GM12878 (cell line): Measurements from ENCODE around the gene GREB1. TPM values are rescaled to one million over a fixed set of nuclear protein-coding genes. Genes with fewer than 3 reads are reported as not detected.

ENCODE experiments used
- ATAC-seq: fragments of 200-7000 bp; cut with Tn5 transposase; 3 replicates; pipeline ENCODE4 v1.9.1; 2020; ENCODE audit warnings: mild to moderate bottlenecking, moderate library complexity
- BruUV-seq: library from RNA; stranded (reverse); fragments of 400-500 nt; replicated peaks from 2 replicates; lab custom pipeline; 2021; lab: Mats Ljungman, UMichigan
- CTCF ChIA-PET: fragments of 300-600 bp; sonication (Branson Sonifier 250); formaldehyde crosslinking; extraction: SDS; loops from one replicate; lab custom pipeline; 2021; ENCODE audit warnings: inconsistent platforms; lab: Yijun Ruan, JAX
- POLR2A ChIA-PET: fragments of 350-600 bp; formaldehyde crosslinking; extraction: SDS; loops from one replicate; lab custom pipeline; 2021; ENCODE audit warnings: inconsistent platforms; lab: Charles Lee
- RAD21 ChIA-PET: fragments of 300-600 bp; sonication (Branson Sonifier 250); formaldehyde crosslinking; loops from one replicate; lab custom pipeline; 2023; ENCODE audit warnings: antibody characterized with exemption; ENCODE audit not compliant: unreplicated experiment; lab: Charles Lee
- SMC1A ChIA-PET: fragments of 300-600 bp; sonication (Branson Sonifier 250); formaldehyde crosslinking; loops from one replicate; lab custom pipeline; 2023; ENCODE audit not compliant: unreplicated experiment, uncharacterized antibody; lab: Charles Lee
- DNase-seq: peaks from one replicate; pipeline ENCODE4 v3.0.0-alpha.2; 2011; ENCODE audit warnings: low read depth, low spot score
- FAIRE-seq: peaks from 3 replicates; lab custom pipeline; 2011; peaks lifted over from hg19 to GRCh38; lab: Jason Lieb, UNC
- H2AFZ ChIP-seq: 2 replicates; pipeline ENCODE4 v1.6.0; 2011; ENCODE audit warnings: low read depth, low read length, control low read depth; ENCODE audit not compliant: control insufficient read depth
- H3K27ac ChIP-seq: 2 replicates; pipeline ENCODE4 v1.5.1; 2011; ENCODE audit warnings: control low read depth; ENCODE audit not compliant: control insufficient read depth, insufficient read depth
- H3K27me3 ChIP-seq, 2 experiments: replicated peaks in 1 of 2; 2 replicates each; pipeline versions ENCODE4 v1.6.0 to v1.6.1; 2011; ENCODE audit warnings: low read length in 1 of 2; ENCODE audit not compliant: control insufficient read depth in 2 of 2, insufficient read depth in 2 of 2
- H3K36me3 ChIP-seq, 2 experiments: 2 replicates each; pipeline ENCODE4 v1.5.1; 2011; ENCODE audit warnings: low read length in 1 of 2; ENCODE audit not compliant: control insufficient read depth in 2 of 2, insufficient read depth in 2 of 2
- H3K4me1 ChIP-seq: 2 replicates; pipeline ENCODE4 v1.6.1; 2011; ENCODE audit warnings: mild to moderate bottlenecking, low read length, moderate library complexity, mixed read lengths; ENCODE audit not compliant: control insufficient read depth, insufficient read depth
- H3K4me2 ChIP-seq: 2 replicates; pipeline ENCODE4 v1.6.0; 2011; ENCODE audit warnings: control low read depth; ENCODE audit not compliant: control insufficient read depth, insufficient read depth
- H3K4me3 ChIP-seq: fragments of 200-600 bp; sonication (generic); 2 replicates; pipeline ENCODE4 v1.5.1; 2016
- H3K79me2 ChIP-seq: 2 replicates; pipeline ENCODE4 v1.6.0; 2011; ENCODE audit warnings: low read length; ENCODE audit not compliant: control insufficient read depth, insufficient read depth
- H3K9ac ChIP-seq: 2 replicates; pipeline ENCODE4 v1.8.0; 2011; ENCODE audit warnings: low read length, control low read depth, mixed read lengths; ENCODE audit not compliant: control insufficient read depth, insufficient read depth
- H3K9me3 ChIP-seq: replicated peaks from 3 replicates; pipeline ENCODE4 v1.5.1; 2011; ENCODE audit warnings: mild to moderate bottlenecking, low read length; ENCODE audit not compliant: control insufficient read depth, insufficient read depth
- H4K20me1 ChIP-seq: 2 replicates; pipeline ENCODE4 v1.6.0; 2011; ENCODE audit not compliant: control insufficient read depth, insufficient read depth
- BACH1 ChIP-seq: fragments of 450-650 bp; IDR thresholded peaks from 2 replicates; pipeline ENCODE4 v1.6.1; 2017; ENCODE audit warnings: mild to moderate bottlenecking, borderline replicate concordance
- CTCF ChIP-seq, 3 experiments: IDR thresholded peaks in 2 of 3; conservative IDR thresholded peaks in 1 of 3; 2 replicates each; pipeline ENCODE4 v1.5.1; 2011; ENCODE audit warnings: low read depth in 3 of 3, low read length in 3 of 3, mild to moderate bottlenecking in 3 of 3, control low read depth in 2 of 3, moderate library complexity in 2 of 3, inconsistent platforms in 1 of 3, mixed read lengths in 1 of 3; ENCODE audit not compliant: control insufficient read depth in 2 of 3, insufficient read depth in 1 of 3; ENCODE audit errors: extremely low read depth in 1 of 3
- KLF5 ChIP-seq: fragments of 450-650 bp; IDR thresholded peaks from 2 replicates; pipeline ENCODE4 v1.6.1; 2014; ENCODE audit warnings: mild to moderate bottlenecking; ENCODE audit not compliant: partially characterized antibody
- SREBF1 ChIP-seq: IDR thresholded peaks from 2 replicates; pipeline ENCODE4 v1.6.1; 2012; ENCODE audit warnings: mild to moderate bottlenecking, low read length
- WGBS: methylation state at CpG from one replicate; pipeline ENCODE4 v1.1.6; 2016; ENCODE audit warnings: low lambda C conversion rate; ENCODE audit not compliant: insufficient replicate concordance, insufficient coverage; ENCODE audit errors: missing lambda C conversion rate; 5-methylcytosine and 5-hydroxymethylcytosine counted together
- in situ Hi-C: fragments of 300-500 bp; cut with MboI; formaldehyde crosslinking; loops from 9 replicates; pipeline ENCODE4 v1.14.3; 2018; ENCODE audit warnings: mixed read lengths
- intact Hi-C: fragments of 100-400 bp; cut with micrococcal nuclease; formaldehyde crosslinking; loops from one replicate; pipeline ENCODE4 v1.14.2; 2022; ENCODE audit not compliant: unreplicated experiment
- polyA plus RNA-seq, 11 experiments: library from polyadenylated mRNA; depleted of rRNA in 4 of 11; unstranded in 6 of 11; stranded (reverse) in 5 of 11; fragments of >200 nt; fragmentation: Nextera tagmentation in 4 of 11; fragmentation: Illumina TruSeq in 1 of 11; extraction: Ambion mirVana in 4 of 11; extraction: Trizol in 1 of 11; gene quantifications; 1 replicate in 1 of 11; 2 replicates in 10 of 11; pipeline versions ENCODE4 v1.2.1 to v1.2.3, GENCODE V29; 2011 to 2016; ENCODE audit warnings: inconsistent platforms in 2 of 11, missing spikeins in 2 of 11, low read depth in 1 of 11
- total RNA-seq, 4 experiments: library from RNA; depleted of rRNA in 3 of 4; stranded (reverse); fragments of >200 nt in 3 of 4; fragmentation: Illumina TruSeq in 1 of 4; extraction: Trizol in 1 of 4; gene quantifications; 2 replicates each; pipeline versions ENCODE4 v1.2.1 to v1.2.3, GENCODE V29; 2013 to 2021
- TF ChIP-seq, protein P1 (sequence below): fragments of 450-650 bp; IDR thresholded peaks from 2 replicates; pipeline ENCODE4 v1.6.1; 2017; ENCODE audit warnings: mild to moderate bottlenecking

GREB1 gene
- total and polyA plus RNA-seq, 10 of the 15 experiments (the other 5 are each of a cell fraction or from before 2014, with no cell fraction given) = 0.09 to 2.1 (median 0.37) TPM; not detected in 1

DNA sequence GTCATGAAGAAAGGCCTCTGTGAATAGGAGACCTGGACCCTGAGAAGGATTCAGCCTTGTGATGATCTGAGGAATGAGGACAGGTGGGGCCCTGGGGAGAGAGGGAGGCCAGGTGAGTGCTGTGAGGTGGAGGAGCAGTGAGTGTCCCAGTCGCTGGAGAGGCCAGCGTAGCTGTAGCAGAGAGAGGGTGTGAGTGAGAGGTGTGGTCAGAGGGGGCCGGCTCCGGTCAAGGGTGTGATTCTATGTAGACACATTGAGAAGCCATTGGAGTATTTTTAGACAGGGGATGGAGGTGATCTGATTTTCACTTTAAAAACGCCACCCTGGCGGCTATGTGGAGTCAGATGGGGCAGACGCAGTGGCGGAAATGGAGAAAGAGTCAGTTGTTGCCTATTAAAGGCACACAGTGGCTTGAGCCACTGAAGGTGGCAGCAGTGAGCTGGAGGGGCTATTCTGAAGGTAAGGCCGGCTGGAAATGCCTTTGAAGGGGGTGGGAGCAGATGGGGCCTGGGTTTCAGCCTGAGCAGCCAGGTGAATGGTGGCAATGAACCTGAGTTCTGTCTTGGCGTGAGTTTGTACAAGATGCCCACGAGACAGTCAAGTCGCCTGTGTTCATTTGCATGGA, 55.6 kb downstream of the GREB1 start:
- H3K36me3 ChIP-seq = no peaks in the 10 kb centered on the region
- ChIA-PET CTCF (interaction anchor here (1.2 to 1.8 kb wide), 2 partner anchors 94 to 112 kb away, joined by 3 to 5 read pairs; no protein-coding TSS in a partner anchor), SMC1A (interaction anchor here (0.9 kb wide), 1 partner anchor 204 kb away, joined by 3 read pairs; no protein-coding TSS in a partner anchor), RAD21 (no interaction called here), POLR2A (no interaction called here)
- no peaks in the 10 kb centered on the region for H4K20me1 ChIP-seq
- H3K79me2 ChIP-seq = no peaks in the 10 kb centered on the region
- FAIRE-seq (no peak), ATAC-seq (peak; percentile 49), DNase-seq (no peak)
- H3K27ac ChIP-seq = no peak overlapping the region
- no TSS peak for BruUV-seq
- intact Hi-C loops = loop anchor here (5.0 to 10.0 kb wide), 2 partner anchors 98 to 755 kb away; no protein-coding TSS in a partner anchor
- no peaks in the 10 kb centered on the region for H3K4me1 ChIP-seq
- H3K9me3 ChIP-seq = no peaks in the 10 kb centered on the region
- TF ChIP-seq CTCF (IDR thresholded peaks at IDR 0.05 in 2 of 3, conservative IDR thresholded peaks at IDR 0.05 in 1 of 3; ENCODE audit: control insufficient read depth in 2 of 3, extremely low read depth in 1 of 3, insufficient read depth in 1 of 3, low read depth in 3 of 3, low read length in 3 of 3) = 0 out of 6 replicates have a peak, but pooled peaks of 2 of the 3 experiments have one; percentile 13 to 15
- no peak for TF ChIP-seq SREBF1
- TF ChIP-seq, protein P1, sequence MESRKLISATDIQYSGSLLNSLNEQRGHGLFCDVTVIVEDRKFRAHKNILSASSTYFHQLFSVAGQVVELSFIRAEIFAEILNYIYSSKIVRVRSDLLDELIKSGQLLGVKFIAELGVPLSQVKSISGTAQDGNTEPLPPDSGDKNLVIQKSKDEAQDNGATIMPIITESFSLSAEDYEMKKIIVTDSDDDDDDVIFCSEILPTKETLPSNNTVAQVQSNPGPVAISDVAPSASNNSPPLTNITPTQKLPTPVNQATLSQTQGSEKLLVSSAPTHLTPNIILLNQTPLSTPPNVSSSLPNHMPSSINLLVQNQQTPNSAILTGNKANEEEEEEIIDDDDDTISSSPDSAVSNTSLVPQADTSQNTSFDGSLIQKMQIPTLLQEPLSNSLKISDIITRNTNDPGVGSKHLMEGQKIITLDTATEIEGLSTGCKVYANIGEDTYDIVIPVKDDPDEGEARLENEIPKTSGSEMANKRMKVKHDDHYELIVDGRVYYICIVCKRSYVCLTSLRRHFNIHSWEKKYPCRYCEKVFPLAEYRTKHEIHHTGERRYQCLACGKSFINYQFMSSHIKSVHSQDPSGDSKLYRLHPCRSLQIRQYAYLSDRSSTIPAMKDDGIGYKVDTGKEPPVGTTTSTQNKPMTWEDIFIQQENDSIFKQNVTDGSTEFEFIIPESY = no peak
- TF ChIP-seq BACH1 = no peak
- no peak for TF ChIP-seq KLF5
- no peak overlapping the region for H3K9ac ChIP-seq
- WGBS = 43% methylated on average over 12 of the region's 12 CpGs
- H3K4me2 ChIP-seq = no peak overlapping the region
- H3K4me3 ChIP-seq = no peak overlapping the region
- H3K27me3 ChIP-seq = peaks cover 2% of the 10 kb centered on the region in 2 experiments; a peak in 1 of 4 replicates
- in situ Hi-C loops = no loop called here
- no peak overlapping the region for H2AFZ ChIP-seq
